Smooth muscle cell (in vitro differentiated cells): ENCODE results near the gene ABI3. TPM values are rescaled to one million over a fixed set of nuclear protein-coding genes. Genes with fewer than 3 reads are reported as not detected.

Experiments
- DNase-seq: peaks from one replicate; lab custom pipeline; 2025; ENCODE audit not compliant: unreplicated experiment; lab: John Stamatoyannopoulos, UW
- H2AFZ ChIP-seq: fragments of 200-600 bp; sonication (generic); 2 replicates; pipeline ENCODE4 v1.6.0; 2016; ENCODE audit warnings: antibody characterized with exemption, low read depth, mild to moderate bottlenecking
- H3F3A ChIP-seq: fragments of 200-600 bp; sonication (generic); 2 replicates; pipeline ENCODE4 v1.6.0; 2017; ENCODE audit warnings: antibody characterized with exemption, low read depth
- H3K27ac ChIP-seq: fragments of 200-600 bp; sonication (generic); 2 replicates; pipeline ENCODE4 v1.5.1; 2016; ENCODE audit warnings: low read depth, mild to moderate bottlenecking
- H3K27me3 ChIP-seq: fragments of 200-600 bp; sonication (generic); 2 replicates; pipeline ENCODE4 v1.6.1; 2016; ENCODE audit warnings: low read depth, mild to moderate bottlenecking
- H3K36me3 ChIP-seq: fragments of 200-600 bp; sonication (generic); 2 replicates; pipeline ENCODE4 v1.5.1; 2016; ENCODE audit warnings: low read depth
- H3K4me1 ChIP-seq: fragments of 200-600 bp; sonication (generic); 2 replicates; pipeline ENCODE4 v1.5.1; 2016; ENCODE audit warnings: low read depth
- H3K4me2 ChIP-seq: fragments of 200-600 bp; sonication (generic); 2 replicates; pipeline ENCODE4 v1.6.0; 2016; ENCODE audit warnings: mild to moderate bottlenecking
- H3K4me3 ChIP-seq: fragments of 200-600 bp; sonication (generic); 2 replicates; pipeline ENCODE4 v1.5.1; 2016; ENCODE audit warnings: mild to moderate bottlenecking
- H3K79me2 ChIP-seq: fragments of 200-600 bp; sonication (generic); 2 replicates; pipeline ENCODE4 v1.6.0; 2016; ENCODE audit warnings: low read depth, mild to moderate bottlenecking
- H3K9ac ChIP-seq: fragments of 200-600 bp; sonication (generic); 2 replicates; pipeline ENCODE4 v1.6.0; 2016; ENCODE audit warnings: low read depth
- H3K9me3 ChIP-seq: fragments of 200-600 bp; sonication (generic); replicated peaks from 2 replicates; pipeline ENCODE4 v1.5.1; 2016; ENCODE audit warnings: low read depth
- H4K20me1 ChIP-seq: fragments of 200-600 bp; sonication (generic); 2 replicates; pipeline ENCODE4 v1.6.0; 2016; ENCODE audit warnings: low read depth
- WGBS: methylation state at CpG from one replicate; pipeline ENCODE4 v1.1.7; 2016; ENCODE audit warnings: low lambda C conversion rate; 5-methylcytosine and 5-hydroxymethylcytosine counted together
- polyA plus RNA-seq: library from polyadenylated mRNA; unstranded; fragments of >200 nt; fragmentation: Nextera tagmentation; extraction: Ambion mirVana; gene quantifications from 2 replicates; pipeline ENCODE4 v1.2.1, GENCODE V29; 2016
- total RNA-seq: library from RNA; depleted of rRNA; stranded (reverse); fragments of >200 nt; gene quantifications from 2 replicates; pipeline ENCODE4 v1.2.3, GENCODE V29; 2014
- TF ChIP-seq, protein P1 (sequence below): fragments of 200-600 bp; sonication (generic); IDR thresholded peaks from 2 replicates; pipeline ENCODE4 v1.5.1; 2017; ENCODE audit warnings: borderline replicate concordance, mild to moderate bottlenecking, antibody characterized with exemption; ENCODE audit not compliant: insufficient read depth, poor library complexity, severe bottlenecking

Gene ABI3
- total and polyA plus RNA-seq, 2 experiments from 2014 or later, result 1.7 to 1.9 TPM

DNA sequence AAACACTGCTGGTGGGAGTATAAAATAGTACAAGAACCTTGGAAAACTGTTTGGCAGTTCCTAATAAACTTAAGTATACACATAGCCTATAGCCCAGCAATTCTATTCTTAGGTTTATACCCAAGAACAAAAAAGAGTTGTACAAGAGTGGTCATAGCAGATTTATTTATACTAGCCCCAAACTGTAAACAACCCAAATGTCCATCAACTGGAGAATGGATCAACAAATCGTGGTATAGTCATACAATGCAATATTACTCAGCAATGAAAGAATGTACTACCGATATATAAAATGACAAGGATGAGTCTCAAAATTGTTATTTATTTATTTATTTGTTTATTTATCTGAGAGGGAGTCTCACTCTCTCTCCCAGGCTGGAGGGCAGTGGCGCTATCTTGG, 23.2 kb upstream of the ABI3 start:
- no peaks in the 10 kb centered on the region for H3K4me1 ChIP-seq
- no peaks in the 10 kb centered on the region for H3K36me3 ChIP-seq
- no peak overlapping the region for H3K9ac ChIP-seq
- no peak for DNase-seq
- no peaks in the 10 kb centered on the region for H3K9me3 ChIP-seq
- no peak overlapping the region for H3K4me3 ChIP-seq
- no peak overlapping the region for H2AFZ ChIP-seq
- H3K4me2 ChIP-seq, result no peak overlapping the region
- TF ChIP-seq, protein P1, sequence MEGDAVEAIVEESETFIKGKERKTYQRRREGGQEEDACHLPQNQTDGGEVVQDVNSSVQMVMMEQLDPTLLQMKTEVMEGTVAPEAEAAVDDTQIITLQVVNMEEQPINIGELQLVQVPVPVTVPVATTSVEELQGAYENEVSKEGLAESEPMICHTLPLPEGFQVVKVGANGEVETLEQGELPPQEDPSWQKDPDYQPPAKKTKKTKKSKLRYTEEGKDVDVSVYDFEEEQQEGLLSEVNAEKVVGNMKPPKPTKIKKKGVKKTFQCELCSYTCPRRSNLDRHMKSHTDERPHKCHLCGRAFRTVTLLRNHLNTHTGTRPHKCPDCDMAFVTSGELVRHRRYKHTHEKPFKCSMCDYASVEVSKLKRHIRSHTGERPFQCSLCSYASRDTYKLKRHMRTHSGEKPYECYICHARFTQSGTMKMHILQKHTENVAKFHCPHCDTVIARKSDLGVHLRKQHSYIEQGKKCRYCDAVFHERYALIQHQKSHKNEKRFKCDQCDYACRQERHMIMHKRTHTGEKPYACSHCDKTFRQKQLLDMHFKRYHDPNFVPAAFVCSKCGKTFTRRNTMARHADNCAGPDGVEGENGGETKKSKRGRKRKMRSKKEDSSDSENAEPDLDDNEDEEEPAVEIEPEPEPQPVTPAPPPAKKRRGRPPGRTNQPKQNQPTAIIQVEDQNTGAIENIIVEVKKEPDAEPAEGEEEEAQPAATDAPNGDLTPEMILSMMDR, result no peak
- peaks cover 8% of the 10 kb centered on the region for H3F3A ChIP-seq
- 95% methylated on average over 3 of the region's 3 CpGs for WGBS
- no peaks in the 10 kb centered on the region for H3K79me2 ChIP-seq
- no peaks in the 10 kb centered on the region for H3K27me3 ChIP-seq
- no peaks in the 10 kb centered on the region for H4K20me1 ChIP-seq
- no peak overlapping the region for H3K27ac ChIP-seq

DNA sequence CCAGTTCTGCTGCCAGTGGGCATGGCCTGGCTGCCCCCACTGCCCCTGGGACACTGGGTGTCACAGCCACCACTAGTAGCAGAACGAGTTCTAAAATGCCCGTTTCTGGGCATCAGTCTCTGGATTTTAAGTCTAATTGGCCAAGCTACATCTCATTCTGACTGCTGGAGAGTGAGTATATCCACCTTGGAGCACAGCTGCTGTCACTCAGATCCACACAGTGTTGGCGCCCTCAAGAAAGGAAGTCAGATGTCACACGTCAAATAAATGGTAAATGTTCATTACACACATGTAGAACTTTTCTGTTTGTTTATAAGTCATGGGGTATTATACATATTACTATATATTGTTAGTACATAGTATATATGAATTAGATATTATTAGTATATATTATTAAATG, 19.6 kb upstream of the ABI3 start:
- DNase-seq, result no peak
- Histone ChIP-seq H4K20me1 (no peaks in the 10 kb centered on the region), H3K9me3 (no peaks in the 10 kb centered on the region), H3K27ac (no peak overlapping the region), H3K79me2 (no peaks in the 10 kb centered on the region), H3F3A (peaks cover 18% of the 10 kb centered on the region), H3K9ac (no peak overlapping the region), H2AFZ (no peak overlapping the region), H3K4me1 (no peaks in the 10 kb centered on the region), H3K27me3 (no peaks in the 10 kb centered on the region), H3K4me2 (no peak overlapping the region), H3K4me3 (no peak overlapping the region), H3K36me3 (no peaks in the 10 kb centered on the region)
- WGBS, result 81% methylated on average over 4 of the region's 4 CpGs
- TF ChIP-seq, protein P1, result no peak

DNA sequence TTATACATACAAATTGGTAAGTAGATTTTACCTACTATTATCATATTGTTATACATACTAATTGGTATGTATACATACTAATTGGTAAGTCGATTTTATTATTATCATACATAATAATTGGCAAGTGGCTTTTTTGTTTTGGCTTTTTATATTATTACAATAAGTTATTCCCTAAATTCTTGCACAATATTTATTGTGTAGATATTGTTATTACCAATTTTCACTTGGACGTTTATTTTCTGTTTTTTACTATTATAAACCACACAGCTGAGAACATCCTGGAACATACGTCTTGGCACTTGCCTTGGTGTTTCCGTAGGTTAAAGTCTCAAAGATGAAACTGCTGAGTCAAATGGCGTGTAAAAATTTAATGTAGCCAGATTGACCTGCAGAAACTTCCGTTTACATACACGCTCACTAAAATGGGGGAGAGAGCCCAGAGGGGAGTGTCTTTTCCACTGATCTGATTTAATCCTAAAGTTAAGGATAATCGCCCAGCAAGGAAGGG, 19.0 kb upstream of the ABI3 start:
- H3K4me1 ChIP-seq, result no peaks in the 10 kb centered on the region
- H3K9ac ChIP-seq, result peak overlapping the region; percentile 66
- peak overlapping the region; percentile 91 for H2AFZ ChIP-seq
- H4K20me1 ChIP-seq, result no peaks in the 10 kb centered on the region
- H3K4me3 ChIP-seq, result peak overlapping the region; percentile 70
- H3K9me3 ChIP-seq, result no peaks in the 10 kb centered on the region
- no peaks in the 10 kb centered on the region for H3K79me2 ChIP-seq
- peaks cover 18% of the 10 kb centered on the region for H3F3A ChIP-seq
- H3K4me2 ChIP-seq, result peak overlapping the region; percentile 86
- H3K27me3 ChIP-seq, result no peaks in the 10 kb centered on the region
- TF ChIP-seq, protein P1, result no peak
- H3K36me3 ChIP-seq, result no peaks in the 10 kb centered on the region
- DNase-seq, result no peak
- 15% methylated on average over 8 of the region's 8 CpGs for WGBS
- peak overlapping the region; percentile 84 for H3K27ac ChIP-seq

DNA sequence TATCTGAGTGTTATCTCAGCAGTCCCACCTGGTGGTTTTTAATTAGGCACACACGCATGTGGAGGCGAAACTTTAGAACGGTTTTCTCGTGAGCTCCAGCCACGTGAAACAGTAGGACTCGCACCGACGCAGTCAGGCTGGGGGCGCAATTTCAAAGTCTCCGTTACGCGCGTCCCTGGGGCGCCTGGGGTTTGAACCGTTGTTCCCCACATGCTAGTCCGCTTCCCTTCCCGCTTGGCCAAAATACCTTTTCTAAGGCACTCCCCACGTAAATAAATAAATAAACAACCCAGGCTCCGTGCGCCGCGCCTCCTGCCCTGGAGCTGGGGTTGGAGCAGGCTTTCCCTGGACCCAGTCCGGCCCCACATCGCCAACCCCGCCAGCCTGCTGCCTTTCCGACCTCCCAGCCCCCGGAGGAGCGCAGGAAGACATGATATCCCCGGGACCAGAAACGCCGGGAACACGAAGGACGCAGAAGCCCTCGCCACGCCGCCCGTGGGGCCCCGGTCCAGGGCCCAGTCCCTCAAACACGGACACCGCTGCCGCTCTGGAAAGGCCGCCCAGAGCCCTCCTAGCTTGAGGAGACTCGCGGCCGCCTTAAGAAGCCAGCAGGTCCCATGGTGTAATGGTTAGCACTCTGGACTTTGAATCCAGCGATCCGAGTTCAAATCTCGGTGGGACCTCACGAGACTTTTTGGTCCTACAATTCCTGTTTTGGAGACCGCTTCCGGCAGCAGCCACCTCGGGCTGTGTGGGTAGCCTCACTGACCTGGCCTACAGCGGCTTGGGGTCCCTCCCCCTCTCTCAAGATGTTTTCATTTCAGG, 18.4 kb upstream of the ABI3 start:
- Histone ChIP-seq H3K27ac (peak overlapping the region; percentile 84), H3K9ac (peak overlapping the region; percentile 66), H3K79me2 (no peaks in the 10 kb centered on the region), H3K4me3 (peak overlapping the region; percentile 70), H2AFZ (peak overlapping the region; percentile 91), H3K4me2 (peak overlapping the region; percentile 86), H3K9me3 (no peaks in the 10 kb centered on the region), H3K4me1 (no peaks in the 10 kb centered on the region), H4K20me1 (no peaks in the 10 kb centered on the region), H3K27me3 (no peaks in the 10 kb centered on the region), H3F3A (peaks cover 18% of the 10 kb centered on the region), H3K36me3 (no peaks in the 10 kb centered on the region)
- DNase-seq, result peak; percentile 98
- 2% methylated on average over 53 of the region's 53 CpGs for WGBS
- TF ChIP-seq, protein P1, result no peak
